AG04450 (cell line): ENCODE data around the gene ANXA8. TPM values are rescaled to one million over a fixed set of nuclear protein-coding genes. Genes with fewer than 3 reads are reported as not detected.
"Not testable (repeated sequence)": the region's sequence is repeated elsewhere in the genome, so short reads cannot be mapped to it uniquely, and the experiment has no call there.

Source experiments
- CTCF ChIA-PET: fragments of 300-600, 350-600 bp; formaldehyde crosslinking; extraction: SDS; loops from one replicate; lab custom pipeline; 2022; ENCODE audit warnings: antibody characterized with exemption, inconsistent platforms; lab: Charles Lee
- POLR2A ChIA-PET: fragments of 350-600 bp; formaldehyde crosslinking; extraction: SDS; loops from one replicate; lab custom pipeline; 2021; ENCODE audit warnings: antibody characterized with exemption, inconsistent platforms; lab: Yijun Ruan, JAX
- DNase-seq: peaks from one replicate; pipeline ENCODE4 v3.0.0-alpha.2; 2011; ENCODE audit warnings: low read depth, low spot score
- H3K27ac ChIP-seq: one replicate; pipeline ENCODE4 v1.5.1; 2012; ENCODE audit warnings: low read depth, low read length, control low read depth
- H3K27me3 ChIP-seq: one replicate; pipeline ENCODE4 v1.6.0; 2012; ENCODE audit warnings: low read length; ENCODE audit not compliant: control insufficient read depth, insufficient read depth
- H3K4me3 ChIP-seq: 2 replicates; pipeline ENCODE4 v1.5.1; 2011; ENCODE audit warnings: mild to moderate bottlenecking, low read depth, low read length, control low read depth
- H3K9me3 ChIP-seq: 2 replicates; pipeline ENCODE4 v1.5.1; 2012; ENCODE audit warnings: low read length; ENCODE audit not compliant: control insufficient read depth, insufficient read depth
- polyA minus RNA-seq: library from RNA; depleted of rRNA, polyadenylated mRNA; stranded (reverse); fragments of >200 nt; gene quantifications from 2 replicates; pipeline ENCODE4 v1.2.3, GENCODE V29; 2011; rRNA and poly(A)+ RNA removed
- polyA plus RNA-seq: library from polyadenylated mRNA; depleted of rRNA; stranded (reverse); fragments of >200 nt; gene quantifications from 2 replicates; pipeline ENCODE4 v1.2.3, GENCODE V29; 2011; rRNA removed

The ANXA8 gene
- 0.20 and 0.42 TPM in 2 replicates for polyA plus RNA-seq
- polyA minus RNA-seq, result 0.23 and 0.26 TPM in 2 replicates

- CTCF ChIA-PET, H3K27me3 ChIP-seq, H3K27ac ChIP-seq, DNase-seq, H3K9me3 ChIP-seq, POLR2A ChIA-PET, H3K4me3 ChIP-seq: not testable (repeated sequence)
These were observed at the start of gene ANXA8 for GRCh38 chr10:47483923-47484322. Gene ANXA8, minus strand, starts transcription at chr10:47484115. Its CDS starts 182 bp downstream, at chr10:47483933.

- H3K27me3 ChIP-seq, CTCF ChIA-PET, H3K27ac ChIP-seq, H3K9me3 ChIP-seq, DNase-seq, POLR2A ChIA-PET, H3K4me3 ChIP-seq: not testable (repeated sequence)
These were observed 39.6 kb upstream of the ANXA8 start, which contains the start of gene AGAP9 for GRCh38 chr10:47523475-47523874. Gene AGAP9, minus strand, starts transcription at chr10:47523638. Its CDS starts 112 bp downstream, at chr10:47523526.

- DNase-seq, CTCF ChIA-PET: not testable (repeated sequence)
These were observed 18.4 kb upstream of the ANXA8 start for GRCh38 chr10:47502313-47502712.

GRCh38 chr10:47494226-47494625 lies 10.3 kb upstream of the ANXA8 start:
- H3K4me3 ChIP-seq, H3K27ac ChIP-seq, POLR2A ChIA-PET, CTCF ChIA-PET, H3K9me3 ChIP-seq, DNase-seq, H3K27me3 ChIP-seq: not testable (repeated sequence)

More at GRCh38 chr10:47502313-47502712, 18.4 kb upstream of the ANXA8 start:
- H3K4me3 ChIP-seq, H3K27ac ChIP-seq, H3K9me3 ChIP-seq, POLR2A ChIA-PET, H3K27me3 ChIP-seq: not testable (repeated sequence)

GRCh38 chr10:47491600-47491999 lies 7.7 kb upstream of the ANXA8 start, which contains the start of gene FAM25G:
Gene FAM25G, minus strand, starts transcription at chr10:47491700. Its CDS starts 26 bp downstream, at chr10:47491674.
- CTCF ChIA-PET, DNase-seq, POLR2A ChIA-PET: not testable (repeated sequence)

GRCh38 chr10:47489630-47490029 lies 5.7 kb upstream of the ANXA8 start:
- H3K27ac ChIP-seq, H3K27me3 ChIP-seq, H3K4me3 ChIP-seq, POLR2A ChIA-PET, H3K9me3 ChIP-seq, CTCF ChIA-PET, DNase-seq: not testable (repeated sequence)

More at GRCh38 chr10:47491600-47491999, 7.7 kb upstream of the ANXA8 start, which contains the start of gene FAM25G:
- H3K9me3 ChIP-seq, H3K27me3 ChIP-seq, H3K4me3 ChIP-seq, H3K27ac ChIP-seq: not testable (repeated sequence)

GRCh38 chr10:47485943-47486342 lies 2.0 kb upstream of the ANXA8 start:
- H3K4me3 ChIP-seq, POLR2A ChIA-PET, CTCF ChIA-PET, H3K27me3 ChIP-seq, H3K9me3 ChIP-seq, H3K27ac ChIP-seq: not testable (repeated sequence)
- DNase-seq, result peak; percentile 3

- H3K9me3 ChIP-seq, H3K27me3 ChIP-seq, H3K27ac ChIP-seq, H3K4me3 ChIP-seq, DNase-seq, CTCF ChIA-PET, POLR2A ChIA-PET: not testable (repeated sequence)
These were observed 871 bp upstream of the ANXA8 start for GRCh38 chr10:47484786-47485185.

- H3K27ac ChIP-seq, H3K9me3 ChIP-seq, DNase-seq, CTCF ChIA-PET, H3K27me3 ChIP-seq, H3K4me3 ChIP-seq, POLR2A ChIA-PET: not testable (repeated sequence)
These were observed 1.5 kb downstream of the ANXA8 start for GRCh38 chr10:47482367-47482766.

- H3K9me3 ChIP-seq, H3K27me3 ChIP-seq, POLR2A ChIA-PET, DNase-seq, H3K4me3 ChIP-seq, H3K27ac ChIP-seq, CTCF ChIA-PET: not testable (repeated sequence)
These were observed 2.1 kb downstream of the ANXA8 start for GRCh38 chr10:47481768-47482181.

- DNase-seq, result not testable (repeated sequence)
These were observed 2.6 kb downstream of the ANXA8 start for GRCh38 chr10:47481182-47481766.

GRCh38 chr10:47480133-47480532 lies 3.8 kb downstream of the ANXA8 start:
- DNase-seq, H3K27ac ChIP-seq, H3K4me3 ChIP-seq, H3K27me3 ChIP-seq, CTCF ChIA-PET, H3K9me3 ChIP-seq, POLR2A ChIA-PET: not testable (repeated sequence)

More at GRCh38 chr10:47481182-47481766, 2.6 kb downstream of the ANXA8 start:
- H3K27ac ChIP-seq, H3K4me3 ChIP-seq, H3K27me3 ChIP-seq, H3K9me3 ChIP-seq, POLR2A ChIA-PET, CTCF ChIA-PET: not testable (repeated sequence)
